GM20431 (cell line): Measurements from ENCODE around the gene SPATA31D3.
"Not testable (repeated sequence)": the region's sequence is repeated elsewhere in the genome, so short reads cannot be mapped to it uniquely, and the experiment has no call there.

ENCODE experiments used
- in situ Hi-C: fragments of 300-500 bp; cut with MseI, MboI; formaldehyde crosslinking; loops from one replicate; pipeline ENCODE4 v1.15.0; 2020; ENCODE audit warnings: low sequenced_read_pairs; ENCODE audit not compliant: unreplicated experiment

SPATA31D3 gene

DNA sequence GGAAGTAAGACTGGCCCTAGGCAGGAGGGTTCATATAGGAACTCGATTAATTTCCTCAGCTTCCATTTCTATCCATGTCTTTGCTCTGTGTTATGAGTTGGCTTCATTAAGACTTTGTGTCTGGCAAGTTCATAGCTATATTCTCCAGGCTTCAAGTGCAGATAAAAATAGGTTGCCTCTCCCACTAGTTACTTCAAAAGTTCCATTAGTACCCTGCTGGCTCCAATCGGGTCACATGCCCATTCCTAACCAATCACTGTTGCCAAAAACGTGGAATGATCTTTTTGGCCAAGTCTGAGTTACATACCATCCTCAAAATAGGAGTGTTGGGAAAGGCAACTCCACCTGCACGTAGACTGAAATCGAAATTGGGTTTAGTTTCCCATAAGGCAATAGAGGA, 31.5 kb downstream of the SPATA31D3 start:
- in situ Hi-C loops: no loop called here

DNA sequence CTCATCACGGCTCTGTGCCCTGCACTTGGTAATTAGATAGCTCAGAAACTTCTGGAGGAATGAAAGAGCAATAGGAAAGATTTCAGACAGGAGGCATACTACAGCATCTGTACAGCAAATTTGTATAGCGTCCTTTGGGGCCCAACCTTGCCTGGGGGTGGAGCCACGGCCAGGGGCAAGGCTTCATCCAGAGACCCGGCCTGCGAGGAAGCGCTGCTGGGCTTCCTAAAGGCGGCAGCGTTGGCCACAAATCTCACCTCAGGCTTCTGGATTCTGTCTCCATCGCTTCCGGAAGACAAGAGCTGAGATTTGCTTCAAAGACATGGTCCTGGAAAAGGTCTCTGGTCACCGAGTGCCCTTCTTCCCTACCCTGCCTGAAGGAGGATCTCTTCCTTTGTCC, 33.1 kb downstream of the SPATA31D3 start:
- in situ Hi-C loops: no loop called here

DNA sequence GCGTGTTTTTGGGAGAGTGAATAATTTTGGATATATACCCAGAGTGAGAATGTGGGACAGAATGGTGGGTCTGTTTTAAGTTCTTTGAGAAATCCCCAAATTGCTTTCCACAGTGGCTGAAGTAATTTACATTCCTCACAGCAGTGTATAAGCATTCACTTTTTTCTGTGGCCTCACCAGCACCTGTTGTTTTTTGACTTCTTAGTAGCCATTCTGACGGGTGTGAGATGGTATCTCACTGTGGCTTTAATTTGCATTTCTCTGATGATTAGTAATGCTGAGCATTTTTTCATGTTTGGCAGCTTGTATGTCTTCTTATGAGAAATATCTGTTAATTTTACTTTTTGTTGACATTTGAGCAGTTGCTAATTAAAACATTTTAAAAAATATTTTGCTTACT, 35.9 kb downstream of the SPATA31D3 start:
- in situ Hi-C loops: no loop called here

DNA sequence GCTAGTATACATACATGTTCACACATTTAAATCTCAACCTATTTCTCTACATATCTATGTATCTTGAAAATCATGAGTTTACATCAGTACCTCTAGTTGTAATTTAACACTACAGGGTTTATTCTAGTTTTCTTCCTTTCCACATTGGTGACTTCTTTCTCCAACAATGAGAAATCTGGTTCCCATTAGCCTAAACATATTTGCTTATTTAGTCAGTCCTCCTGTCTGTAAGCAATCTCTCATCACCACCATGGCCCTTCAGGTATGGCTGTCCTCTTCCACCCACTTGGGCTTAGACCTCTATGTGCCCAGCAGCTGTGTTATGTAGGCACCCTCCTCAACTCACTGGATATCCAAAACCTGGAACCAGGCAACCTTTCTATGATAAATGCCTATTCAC, 37.3 kb downstream of the SPATA31D3 start:
- in situ Hi-C loops: no loop called here

DNA sequence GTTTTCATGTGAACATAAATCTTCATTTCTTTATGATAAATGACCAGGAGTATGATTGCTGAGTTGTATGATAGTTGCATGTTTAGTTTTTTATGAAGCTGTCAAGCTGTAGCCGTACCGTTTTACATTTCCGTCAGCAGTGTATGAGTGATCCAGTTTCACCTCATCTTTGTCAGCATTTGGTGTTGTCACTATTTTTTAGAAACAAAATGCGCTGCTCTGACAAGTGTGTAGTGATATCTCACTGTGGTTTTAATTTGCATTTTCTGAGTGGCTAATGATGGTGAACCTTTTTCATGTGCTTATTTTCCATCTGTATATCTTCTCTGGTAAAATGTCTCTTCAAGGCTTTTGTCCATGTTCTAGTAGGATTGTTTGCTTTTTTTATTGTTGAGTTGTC, 38.6 kb downstream of the SPATA31D3 start:
- in situ Hi-C loops: no loop called here

DNA sequence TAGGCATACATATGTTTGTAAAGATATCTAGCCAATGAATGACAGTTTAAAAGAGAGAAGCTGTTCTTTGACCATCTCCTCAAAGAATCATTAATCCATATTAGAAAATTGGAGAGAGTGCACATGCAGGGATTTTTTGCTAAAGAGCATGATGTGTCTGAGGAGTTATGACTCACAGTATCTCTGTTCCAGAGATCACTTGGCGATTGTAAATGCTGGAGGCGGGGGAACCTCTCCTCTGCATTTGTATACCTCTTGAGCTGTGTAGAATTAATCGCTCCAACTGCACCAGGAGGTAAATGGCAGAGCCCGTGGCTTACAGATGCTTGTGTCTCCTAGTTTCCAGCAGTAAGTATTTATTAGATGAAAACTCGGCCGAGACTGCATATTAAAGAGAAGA, 41.6 kb downstream of the SPATA31D3 start:
- in situ Hi-C loops: no loop called here

DNA sequence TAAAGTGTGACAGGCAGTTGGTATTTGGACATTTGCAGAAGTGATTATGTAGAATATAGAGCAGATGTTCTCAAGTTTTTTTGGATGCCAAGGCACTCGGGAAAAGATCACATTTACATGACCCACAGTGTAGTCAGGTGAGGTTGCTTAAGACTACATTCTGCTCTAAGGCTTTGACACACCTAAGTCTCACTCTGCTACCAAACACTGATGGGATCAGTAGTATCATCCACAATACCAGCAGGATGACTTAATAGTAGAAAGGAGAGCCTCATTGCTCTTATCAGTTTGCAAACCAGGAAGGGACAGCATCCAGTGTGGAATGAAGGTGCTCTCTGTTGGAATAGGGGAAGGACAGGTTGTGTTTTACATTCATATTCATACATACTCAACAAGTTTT, 42.8 kb downstream of the SPATA31D3 start:
- in situ Hi-C loops: no loop called here

DNA sequence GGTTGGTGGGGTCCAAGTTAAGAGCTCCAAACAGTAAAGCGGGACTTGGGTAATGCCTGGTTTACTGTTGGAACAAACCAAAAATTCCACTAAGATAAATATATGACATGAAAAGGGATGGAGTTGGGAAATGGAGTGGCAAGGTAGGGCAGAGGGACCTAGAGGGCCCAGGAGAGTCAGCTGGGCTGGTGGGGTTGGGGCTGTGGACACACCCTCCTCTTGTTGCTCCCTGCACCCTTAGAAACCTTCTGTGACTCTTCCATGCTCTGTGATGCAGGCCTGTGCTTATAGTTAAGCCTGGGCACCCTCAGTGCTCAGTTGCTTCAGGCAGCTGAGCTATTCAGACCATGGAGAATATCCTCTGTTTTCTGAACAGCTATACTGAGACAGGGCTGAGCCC, 45.2 kb downstream of the SPATA31D3 start, which contains the start of gene SPATA31D1:
Gene SPATA31D1, plus strand, starts transcription at position 301 of the 400 bp plus-strand sequence. Its CDS starts 47 bp downstream, at position 348.
- in situ Hi-C loops: not testable (repeated sequence)

DNA sequence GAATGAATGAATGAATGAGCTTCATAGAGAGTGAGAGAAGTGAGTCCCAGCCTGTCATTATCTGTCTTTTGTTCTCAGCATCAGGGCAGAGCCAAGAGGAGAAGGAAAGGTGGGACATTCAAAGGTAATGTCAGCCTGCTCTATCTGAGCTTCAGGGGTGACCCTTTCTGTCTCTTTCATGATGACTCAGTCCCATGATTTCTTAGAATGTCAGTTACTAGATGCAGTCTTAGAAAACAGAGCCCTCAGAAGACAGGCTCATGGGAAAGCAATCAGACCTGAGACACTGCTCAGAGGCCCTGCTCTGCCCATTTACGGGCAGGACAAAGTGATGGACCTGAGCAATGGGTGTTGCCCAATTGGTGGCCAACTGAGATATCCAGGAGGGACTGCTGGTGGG, 46.4 kb downstream of the SPATA31D3 start:
- in situ Hi-C loops: no loop called here

DNA sequence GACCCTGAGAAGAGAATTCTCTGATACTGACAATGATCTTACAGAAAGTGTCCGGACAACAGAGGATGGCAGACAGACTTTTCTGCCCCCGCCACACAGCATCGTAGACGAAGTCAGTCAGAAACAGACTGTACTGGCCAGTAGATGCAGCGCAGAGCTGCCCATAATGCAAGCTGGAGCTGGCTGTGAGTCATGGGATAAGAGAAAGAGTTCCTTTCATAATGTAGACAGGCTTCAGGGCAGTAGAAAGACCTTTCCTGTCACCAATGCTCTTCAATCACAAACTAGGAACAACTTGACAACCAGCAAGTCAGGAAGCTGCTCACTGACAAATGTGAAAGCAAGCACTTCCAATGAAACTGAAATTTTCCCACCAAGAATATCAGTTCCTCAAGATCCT, 50.4 kb downstream of the SPATA31D3 start:
- in situ Hi-C loops: no loop called here
